Fibroblast of the aortic adventitia (primary cell): Measurements from ENCODE around the gene ZKSCAN4. TPM values are rescaled to one million over a fixed set of nuclear protein-coding genes. Genes with fewer than 3 reads are reported as not detected.

Experiments used
- DNase-seq: peaks from one replicate; pipeline ENCODE4 v3.0.0-alpha.2; 2010; ENCODE audit warnings: low read depth
- H3K4me3 ChIP-seq: 2 replicates; pipeline ENCODE4 v1.5.1; 2011; ENCODE audit warnings: low read depth, mild to moderate bottlenecking, control low read depth, low read length, moderate library complexity
- total RNA-seq: library from RNA; depleted of rRNA; stranded (reverse); fragments of >200 nt; gene quantifications from 2 replicates; pipeline ENCODE4 v1.2.3, GENCODE V29; 2012; ENCODE audit warnings: low replicate concordance
- TF ChIP-seq, protein P1 (sequence below): IDR thresholded peaks from 2 replicates; pipeline ENCODE4 v1.5.1; 2011; ENCODE audit warnings: mild to moderate bottlenecking, low read length, control low read depth, inconsistent platforms; ENCODE audit not compliant: insufficient read depth

ZKSCAN4 gene
- total RNA-seq, 1 donor, result 5.9 TPM

DNA sequence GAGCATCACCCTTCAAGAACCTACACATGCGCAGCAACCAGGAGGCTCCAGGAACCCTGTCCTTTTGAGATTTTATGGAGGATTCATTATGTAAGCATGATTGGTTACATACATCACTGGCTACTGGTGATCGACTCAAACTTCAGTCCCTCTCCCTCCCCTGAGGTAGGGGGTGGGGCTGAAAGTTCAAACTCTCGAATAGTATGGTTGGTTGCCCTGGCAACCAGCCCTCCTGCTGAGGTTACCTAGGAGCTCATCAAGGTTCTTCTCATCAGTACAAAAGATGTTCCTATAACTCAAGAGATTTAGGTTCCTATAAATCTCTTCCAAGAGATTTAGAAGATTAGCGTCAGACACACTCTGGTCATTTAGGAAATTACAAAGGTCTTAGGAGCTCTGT, 48.9 kb downstream of the ZKSCAN4 start:
- DNase-seq, result no peak

DNA sequence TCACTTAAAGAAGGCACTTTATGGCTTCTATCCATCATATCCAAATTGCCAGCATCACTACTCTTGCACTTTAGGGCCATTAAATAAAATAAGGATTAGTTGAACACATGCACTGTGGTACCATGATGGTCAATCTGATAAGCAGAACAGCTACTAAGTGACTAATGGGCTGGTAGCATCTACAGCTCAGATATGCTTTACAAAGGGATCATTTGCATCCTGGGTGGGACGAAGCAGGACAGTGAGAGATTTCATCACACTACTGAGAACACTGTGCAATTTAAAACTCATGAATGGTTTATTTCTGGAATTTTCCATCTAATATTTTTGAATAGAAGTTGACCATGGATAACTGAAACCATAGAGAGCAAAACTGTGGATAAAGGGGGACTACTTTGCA, 52.0 kb downstream of the ZKSCAN4 start:
- no peak overlapping the region for H3K4me3 ChIP-seq
- no peak for DNase-seq
- TF ChIP-seq, protein P1, sequence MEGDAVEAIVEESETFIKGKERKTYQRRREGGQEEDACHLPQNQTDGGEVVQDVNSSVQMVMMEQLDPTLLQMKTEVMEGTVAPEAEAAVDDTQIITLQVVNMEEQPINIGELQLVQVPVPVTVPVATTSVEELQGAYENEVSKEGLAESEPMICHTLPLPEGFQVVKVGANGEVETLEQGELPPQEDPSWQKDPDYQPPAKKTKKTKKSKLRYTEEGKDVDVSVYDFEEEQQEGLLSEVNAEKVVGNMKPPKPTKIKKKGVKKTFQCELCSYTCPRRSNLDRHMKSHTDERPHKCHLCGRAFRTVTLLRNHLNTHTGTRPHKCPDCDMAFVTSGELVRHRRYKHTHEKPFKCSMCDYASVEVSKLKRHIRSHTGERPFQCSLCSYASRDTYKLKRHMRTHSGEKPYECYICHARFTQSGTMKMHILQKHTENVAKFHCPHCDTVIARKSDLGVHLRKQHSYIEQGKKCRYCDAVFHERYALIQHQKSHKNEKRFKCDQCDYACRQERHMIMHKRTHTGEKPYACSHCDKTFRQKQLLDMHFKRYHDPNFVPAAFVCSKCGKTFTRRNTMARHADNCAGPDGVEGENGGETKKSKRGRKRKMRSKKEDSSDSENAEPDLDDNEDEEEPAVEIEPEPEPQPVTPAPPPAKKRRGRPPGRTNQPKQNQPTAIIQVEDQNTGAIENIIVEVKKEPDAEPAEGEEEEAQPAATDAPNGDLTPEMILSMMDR, result no peak

More for the DNA sequence above, 48.9 kb downstream of the ZKSCAN4 start:
- no peak overlapping the region for H3K4me3 ChIP-seq
- TF ChIP-seq, protein P1, result no peak

Other genes starting within 250 kb of the ZKSCAN4 start
- 0.45 and 0.65 TPM in 2 replicates for gene ZNF165, start 171.7 kb downstream of the ZKSCAN4 start, total RNA-seq
- 2.9 and 4.2 TPM in 2 replicates for gene ZSCAN16, start 127.7 kb downstream of the ZKSCAN4 start, total RNA-seq
- 16.4 and 21.2 TPM in 2 replicates for gene ZKSCAN8, start 110.4 kb downstream of the ZKSCAN4 start, total RNA-seq
- gene ZSCAN9, start 27.0 kb downstream of the ZKSCAN4 start, total RNA-seq, result 10.8 and 12.2 TPM in 2 replicates
- 1.3 and 1.9 TPM in 2 replicates for gene NKAPL, start 7.0 kb upstream of the ZKSCAN4 start, total RNA-seq
- 8.7 and 20.8 TPM in 2 replicates for gene ZSCAN26, start 14.9 kb upstream of the ZKSCAN4 start, total RNA-seq
- gene PGBD1, start 29.3 kb upstream of the ZKSCAN4 start, total RNA-seq, result 7.7 and 8.1 TPM in 2 replicates
- gene ZSCAN31, start 83.9 kb upstream of the ZKSCAN4 start, total RNA-seq, result 13.9 and 31.2 TPM in 2 replicates
- gene ZKSCAN3, start 97.7 kb upstream of the ZKSCAN4 start, total RNA-seq, result 2.6 and 3.6 TPM in 2 replicates
- 6.5 and 11.0 TPM in 2 replicates for gene ZSCAN12, start 147.5 kb upstream of the ZKSCAN4 start, total RNA-seq
- 6.7 and 12.0 TPM in 2 replicates for gene ZSCAN23, start 191.2 kb upstream of the ZKSCAN4 start, total RNA-seq